NCI-H2227 treated with DMSO at 0.1 percent for 48 hours (cell line): ENCODE results near the gene AUTS2.

Experiments
- DNase-seq: peaks from one replicate; lab custom pipeline; 2025; lab: John Stamatoyannopoulos, UW

AUTS2 gene

DNA sequence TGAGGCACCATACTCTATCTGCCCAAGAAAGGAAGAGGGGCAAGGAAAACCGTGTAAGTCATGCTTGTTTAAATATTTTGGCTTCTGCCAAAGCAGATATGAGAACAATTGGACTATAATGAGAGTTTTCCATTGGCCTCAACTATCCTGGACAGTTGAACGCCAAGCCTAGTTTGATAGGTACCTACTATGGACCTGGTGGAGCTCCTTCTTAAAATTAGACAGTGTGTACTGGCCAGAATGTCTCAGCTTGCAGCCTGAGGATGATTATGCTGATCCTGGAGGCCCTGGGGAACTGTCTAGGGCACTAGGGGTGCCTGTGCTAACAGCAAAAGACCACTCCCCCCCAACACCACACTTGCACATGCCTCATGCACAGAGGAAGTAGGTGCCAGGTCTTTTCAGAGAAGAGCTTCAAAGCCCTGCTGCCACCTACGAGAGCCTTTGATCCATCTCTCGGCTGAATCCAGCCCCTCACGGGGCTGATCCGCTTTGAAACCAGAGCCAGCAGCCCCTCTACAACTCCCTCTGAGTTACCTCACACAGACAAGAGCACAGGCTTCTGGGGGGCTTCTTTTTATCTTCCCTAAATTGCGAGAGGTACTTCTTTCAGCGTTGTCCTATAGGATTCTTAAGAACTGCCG lies 1059.8 kb downstream of the AUTS2 start:
- DNase-seq: no peak

GRCh38 chr7:70659263-70659662 lies 1061.0 kb downstream of the AUTS2 start:
- DNase-seq: no peak

DNA sequence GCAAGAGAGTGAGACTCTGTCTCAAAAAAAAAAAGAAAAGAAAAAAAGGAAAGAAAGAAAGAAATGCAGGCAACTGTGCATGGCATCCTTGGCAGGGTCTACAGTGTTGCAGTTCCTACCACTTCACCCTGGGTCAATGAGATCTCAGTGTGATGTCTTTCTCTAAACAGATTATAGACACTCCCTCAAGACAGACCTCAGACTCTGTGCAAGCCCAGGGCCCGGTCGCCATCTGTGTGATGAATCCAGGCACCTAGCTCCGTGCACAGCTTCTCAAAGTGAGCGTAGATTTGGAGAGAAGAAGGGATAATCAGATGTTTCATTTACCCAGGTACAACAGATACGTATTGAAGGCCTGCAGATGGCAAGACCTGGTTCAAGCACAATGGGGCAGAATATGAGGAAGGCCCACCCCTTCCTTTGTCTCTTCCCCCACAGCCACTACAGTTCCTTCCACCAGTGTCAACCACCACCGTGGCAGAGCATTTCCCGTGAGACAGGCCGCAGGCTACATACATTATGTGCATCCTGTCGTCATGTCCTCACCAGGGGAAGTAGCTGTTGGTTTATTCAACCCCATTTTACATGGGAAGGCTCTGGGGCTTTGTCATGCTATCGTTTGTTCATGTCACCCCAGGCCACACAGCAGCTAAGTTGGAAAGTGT lies 1062.0 kb downstream of the AUTS2 start:
- DNase-seq: no peak

DNA sequence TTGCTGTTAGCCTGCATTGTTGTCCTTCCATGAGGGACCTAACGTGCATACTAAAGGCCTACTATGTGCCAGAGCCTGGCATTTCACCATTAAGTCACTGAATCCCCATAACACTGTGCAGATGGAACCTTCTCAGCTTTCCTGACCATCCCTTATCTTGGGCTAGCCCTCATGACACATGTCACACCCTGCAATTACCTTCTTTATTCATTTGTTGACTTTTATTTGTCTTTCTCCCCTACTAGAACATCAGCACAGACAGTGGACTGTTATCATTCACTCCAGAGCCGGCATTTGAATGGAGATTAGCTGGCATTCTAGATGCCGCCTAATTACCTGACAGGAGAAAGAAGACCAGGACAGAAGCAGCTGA lies 1062.5 kb downstream of the AUTS2 start:
- DNase-seq: no peak

- no peak for DNase-seq
Measured at GRCh38 chr7:70663680-70664079, 1065.4 kb downstream of the AUTS2 start.

GRCh38 chr7:70665997-70666396 lies 1067.7 kb downstream of the AUTS2 start:
- no peak for DNase-seq

- no peak for DNase-seq
Measured at GRCh38 chr7:70667406-70667805, 1069.1 kb downstream of the AUTS2 start.

GRCh38 chr7:70668606-70669358 lies 1070.5 kb downstream of the AUTS2 start:
- DNase-seq: no peak

DNA sequence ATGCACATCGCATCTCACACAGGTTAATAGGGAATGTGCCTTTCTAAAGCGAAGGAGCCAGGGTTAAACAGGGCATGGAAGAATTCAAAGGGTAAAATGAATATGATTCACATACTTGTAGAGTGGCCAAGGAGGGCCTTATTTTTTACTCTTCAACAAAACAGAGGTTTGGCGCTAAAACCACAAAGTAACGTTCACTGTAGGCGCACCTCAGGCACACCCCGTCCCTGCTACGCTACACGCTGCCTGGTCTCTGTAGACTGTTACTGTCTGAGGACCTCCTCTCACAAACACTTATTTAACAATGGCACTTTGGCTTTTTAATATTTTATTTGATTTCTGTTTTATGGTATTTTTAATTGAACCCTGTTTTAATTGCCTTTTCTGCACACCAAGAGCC lies 1071.6 kb downstream of the AUTS2 start:
- DNase-seq: no peak

GRCh38 chr7:70670288-70670687 lies 1072.0 kb downstream of the AUTS2 start:
- no peak for DNase-seq

- DNase-seq: peak; percentile 77
Measured at GRCh38 chr7:70673778-70674570, 1075.7 kb downstream of the AUTS2 start.

GRCh38 chr7:70674571-70675010 lies 1076.3 kb downstream of the AUTS2 start:
- no peak for DNase-seq

GRCh38 chr7:70676243-70676642 lies 1078.0 kb downstream of the AUTS2 start:
- DNase-seq: no peak

- no peak for DNase-seq
Measured at GRCh38 chr7:70678621-70679251, 1080.5 kb downstream of the AUTS2 start.

GRCh38 chr7:70679661-70680060 lies 1081.4 kb downstream of the AUTS2 start:
- DNase-seq: no peak

DNA sequence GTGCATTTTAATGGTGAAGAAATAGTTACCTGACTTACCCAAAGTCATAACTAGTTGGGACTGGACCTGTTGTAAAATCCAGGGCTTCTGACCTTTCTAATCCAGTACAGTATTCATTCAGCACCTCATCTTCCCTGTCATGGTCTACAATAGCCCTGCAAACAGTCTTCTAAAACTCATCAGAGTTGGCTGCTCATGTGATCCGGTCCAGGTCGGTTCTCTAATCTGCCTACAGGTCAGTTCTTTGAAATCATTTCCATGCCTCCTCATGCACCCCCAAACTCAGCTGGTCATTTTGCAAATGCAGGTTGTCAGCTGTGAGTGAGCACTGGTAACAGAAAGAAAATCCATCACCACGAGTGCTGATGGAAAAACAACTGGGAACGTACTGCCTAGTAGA lies 1082.0 kb downstream of the AUTS2 start:
- no peak for DNase-seq

DNA sequence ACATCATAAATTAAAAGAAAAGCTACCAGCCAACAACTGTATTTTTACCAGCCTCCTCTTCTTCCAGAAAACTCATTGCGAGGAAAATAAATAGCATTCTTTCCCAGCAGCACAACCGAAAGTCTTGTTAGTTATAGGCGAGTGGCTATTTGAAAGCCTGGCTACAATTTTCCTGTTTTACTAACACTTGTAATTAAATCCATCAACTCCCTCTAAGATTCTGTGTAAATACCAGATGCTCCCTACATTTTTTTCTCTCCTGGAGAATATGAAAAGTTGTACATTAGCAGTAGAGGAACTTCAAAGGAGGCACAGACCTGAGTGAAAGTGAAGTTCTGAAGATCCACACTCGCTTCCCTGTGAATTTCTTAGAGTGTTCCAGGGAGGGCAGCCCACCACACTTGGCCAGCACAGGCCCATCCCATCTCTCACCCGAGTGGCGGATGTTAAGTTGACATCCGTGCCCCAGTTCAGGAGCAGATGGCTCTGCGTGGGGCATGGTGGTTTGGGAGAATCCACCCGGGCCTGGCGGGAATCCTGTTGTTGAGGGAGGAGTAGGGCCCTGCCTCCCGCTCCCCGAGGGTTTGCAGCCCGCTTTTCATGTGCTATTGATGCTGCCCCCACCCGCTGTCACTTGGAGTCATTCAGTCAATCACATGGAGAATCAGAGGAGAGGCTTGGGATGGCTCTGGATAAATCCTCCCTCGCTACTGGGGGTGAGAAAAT lies 1082.6 kb downstream of the AUTS2 start:
- no peak for DNase-seq

DNA sequence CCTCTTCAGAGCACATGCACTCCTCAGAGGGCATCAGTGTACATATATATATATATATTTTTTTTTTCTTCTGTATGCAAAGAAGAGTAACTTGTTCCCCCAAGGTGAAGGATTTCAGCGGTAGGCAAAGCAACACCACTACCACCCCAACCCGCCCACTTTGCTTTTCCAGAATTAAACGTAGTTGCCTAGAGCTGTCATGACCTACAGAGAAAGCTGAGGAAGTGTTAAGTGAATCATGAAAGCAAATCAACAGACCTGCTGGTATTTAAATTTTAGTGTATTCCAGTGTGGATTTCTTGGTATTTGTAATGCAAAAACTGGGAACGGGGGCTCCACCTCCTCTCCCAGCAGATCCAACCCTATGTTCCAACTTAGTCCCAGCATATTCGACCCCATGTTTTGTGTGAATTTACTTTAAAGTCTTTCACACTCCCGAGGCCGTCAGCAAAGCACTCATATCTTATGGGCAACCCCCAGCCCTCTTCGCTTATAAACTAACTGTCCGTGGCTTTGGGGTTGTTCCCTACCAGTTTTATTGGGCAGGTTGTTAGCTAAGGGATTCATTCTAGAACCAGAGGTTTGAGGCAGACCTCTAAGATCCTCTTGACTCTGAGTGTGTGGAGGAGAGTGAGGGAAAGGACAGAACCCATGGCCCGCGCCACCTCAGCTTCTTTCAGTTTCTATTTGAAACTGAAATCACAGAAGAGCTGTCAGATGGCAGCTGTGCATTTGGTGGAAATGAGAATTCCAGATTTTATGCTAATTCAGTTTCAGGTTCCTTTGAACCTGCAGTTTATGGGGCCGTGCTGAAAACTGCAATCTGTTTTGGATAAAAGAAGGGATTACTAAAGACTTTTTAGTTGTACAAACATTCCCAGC lies 1083.4 kb downstream of the AUTS2 start:
- DNase-seq: no peak

DNA sequence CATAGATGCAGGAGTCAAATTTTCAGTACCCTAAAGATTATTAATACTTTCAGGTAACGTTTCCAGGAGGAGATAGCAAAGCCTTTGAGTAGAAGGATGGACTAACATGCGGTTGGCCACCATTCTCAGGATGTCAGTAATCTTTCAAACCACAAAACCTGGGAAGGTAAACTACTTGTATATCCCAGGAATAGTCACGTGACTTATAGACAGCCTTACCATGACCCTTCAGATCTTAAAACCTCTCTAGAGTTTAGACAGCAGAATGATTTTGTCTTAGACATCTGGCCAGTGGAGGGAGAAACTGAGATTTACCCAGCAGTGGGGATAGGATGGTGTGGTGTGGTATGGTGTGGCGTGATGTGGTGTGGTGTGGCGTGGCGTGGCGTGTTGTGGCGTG lies 1085.9 kb downstream of the AUTS2 start:
- no peak for DNase-seq

- peak; percentile 33 for DNase-seq
Measured at GRCh38 chr7:70693321-70693685, 1095.0 kb downstream of the AUTS2 start.
